Measurements from ENCODE around the gene PRSS22.

Gene PRSS22

DNA sequence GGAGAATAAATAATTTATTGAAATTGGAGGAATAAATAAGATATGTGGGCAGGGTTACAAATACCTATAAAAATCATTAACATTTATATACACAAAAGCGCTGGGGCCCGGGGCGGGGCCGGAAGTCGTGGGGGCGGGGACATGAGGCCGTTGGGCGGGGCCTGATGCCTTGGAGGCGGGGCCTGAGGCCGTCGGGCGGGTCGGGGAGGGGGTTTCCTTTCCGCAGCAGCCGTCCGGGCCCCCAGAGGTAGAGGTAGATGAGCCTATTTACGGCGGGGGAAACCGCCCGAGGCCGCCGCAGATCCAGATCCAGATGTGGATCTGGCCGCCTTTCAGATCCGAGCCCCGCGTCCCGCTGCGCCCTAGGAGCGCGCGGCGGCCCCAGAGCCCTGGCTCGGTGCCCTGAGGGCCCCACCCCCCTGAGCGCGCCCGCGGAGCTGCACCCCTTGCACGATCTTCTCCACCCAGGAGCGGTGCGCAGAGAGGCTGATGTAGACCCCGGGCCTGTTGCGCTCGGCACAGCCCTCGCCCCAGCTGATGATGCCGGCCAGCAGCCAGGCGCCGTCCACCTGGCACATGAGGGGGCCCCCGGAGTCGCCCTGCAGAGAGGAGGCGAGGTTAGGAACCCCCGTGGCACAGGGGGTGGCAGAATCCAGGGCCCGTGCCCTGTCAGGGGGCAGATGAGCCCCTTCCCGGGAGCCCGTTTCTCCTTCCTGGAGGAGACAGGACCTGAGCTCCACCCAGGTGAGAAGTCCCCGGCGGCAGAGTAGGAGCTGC, 5.1 kb downstream of the PRSS22 start:
- DNase-seq (ENCODE audit: low read depth) = no peak

DNA sequence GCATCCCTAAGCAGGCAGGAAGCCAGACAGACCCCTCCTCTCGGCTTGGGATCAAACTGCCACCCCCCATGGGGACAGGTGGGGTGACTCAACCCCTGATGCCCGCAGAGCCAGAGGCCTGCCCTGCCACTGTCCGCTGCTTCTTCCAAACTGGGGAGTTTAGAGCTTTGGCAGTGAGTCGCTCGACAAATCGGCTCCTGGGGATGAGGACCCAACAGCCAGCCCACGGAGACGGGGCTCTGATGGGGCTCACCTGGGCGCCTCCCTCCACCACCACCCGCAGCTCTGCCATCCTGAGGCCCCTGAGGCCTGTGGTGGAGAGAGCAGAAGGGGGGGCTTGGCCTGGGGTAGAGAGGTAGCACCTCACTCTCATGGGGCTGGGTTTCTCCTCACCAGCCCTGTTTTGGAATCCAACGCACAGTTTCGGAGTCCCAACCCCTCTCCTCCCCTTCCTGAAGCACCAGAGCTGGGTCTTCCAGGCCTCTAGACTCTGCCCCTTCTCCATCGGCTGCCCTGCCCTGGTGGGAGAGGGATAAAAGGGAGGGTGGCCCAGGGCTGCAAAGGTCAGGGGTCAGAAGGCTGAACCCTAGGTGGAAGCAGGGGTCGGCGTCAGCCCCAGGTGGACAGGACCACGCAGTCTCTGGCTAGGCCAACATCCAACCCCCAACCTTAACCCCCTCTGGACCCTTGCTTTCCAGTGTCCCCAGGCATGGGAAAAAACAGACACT, 5.8 kb downstream of the PRSS22 start:
- no peak for DNase-seq (ENCODE audit: low read depth)

DNA sequence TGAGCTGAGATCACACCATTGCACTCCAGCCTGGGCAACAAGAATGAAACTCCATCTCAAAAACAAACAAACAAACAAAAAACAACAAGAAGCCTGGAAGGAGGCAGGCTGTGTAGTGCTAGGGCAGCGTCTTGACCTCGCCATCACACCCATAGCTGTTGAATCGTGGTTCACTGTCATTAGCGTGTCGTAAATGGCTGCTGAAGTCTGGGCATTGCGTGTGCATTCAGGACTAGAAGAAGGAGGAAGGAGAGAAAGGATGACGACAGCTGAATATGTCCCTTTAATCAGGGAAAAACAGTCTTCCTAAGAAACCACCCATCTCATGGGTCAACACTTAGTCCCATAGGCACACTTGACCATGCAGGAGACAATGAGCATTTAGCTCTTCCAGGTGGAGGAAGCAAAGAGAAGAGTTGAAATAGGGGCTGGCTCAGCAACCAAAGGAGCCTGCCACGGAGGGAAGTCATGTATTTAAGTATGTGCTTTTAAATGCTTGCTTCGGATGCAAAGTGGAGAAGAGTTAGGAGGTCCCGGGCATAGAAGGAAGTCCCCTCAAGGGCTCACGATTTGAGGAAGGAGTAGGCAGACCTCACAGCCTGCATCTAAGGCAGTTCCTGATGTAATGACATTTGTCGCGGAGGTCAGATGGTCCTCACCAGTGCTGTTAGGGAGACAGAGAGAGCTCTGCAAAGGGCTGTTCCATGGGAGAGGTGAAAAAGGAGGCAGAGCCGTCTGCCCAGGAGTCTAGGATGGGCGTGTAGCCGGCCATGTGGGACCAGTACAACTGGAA, 8.8 kb downstream of the PRSS22 start:
- DNase-seq (ENCODE audit: low read depth) = no peak

DNA sequence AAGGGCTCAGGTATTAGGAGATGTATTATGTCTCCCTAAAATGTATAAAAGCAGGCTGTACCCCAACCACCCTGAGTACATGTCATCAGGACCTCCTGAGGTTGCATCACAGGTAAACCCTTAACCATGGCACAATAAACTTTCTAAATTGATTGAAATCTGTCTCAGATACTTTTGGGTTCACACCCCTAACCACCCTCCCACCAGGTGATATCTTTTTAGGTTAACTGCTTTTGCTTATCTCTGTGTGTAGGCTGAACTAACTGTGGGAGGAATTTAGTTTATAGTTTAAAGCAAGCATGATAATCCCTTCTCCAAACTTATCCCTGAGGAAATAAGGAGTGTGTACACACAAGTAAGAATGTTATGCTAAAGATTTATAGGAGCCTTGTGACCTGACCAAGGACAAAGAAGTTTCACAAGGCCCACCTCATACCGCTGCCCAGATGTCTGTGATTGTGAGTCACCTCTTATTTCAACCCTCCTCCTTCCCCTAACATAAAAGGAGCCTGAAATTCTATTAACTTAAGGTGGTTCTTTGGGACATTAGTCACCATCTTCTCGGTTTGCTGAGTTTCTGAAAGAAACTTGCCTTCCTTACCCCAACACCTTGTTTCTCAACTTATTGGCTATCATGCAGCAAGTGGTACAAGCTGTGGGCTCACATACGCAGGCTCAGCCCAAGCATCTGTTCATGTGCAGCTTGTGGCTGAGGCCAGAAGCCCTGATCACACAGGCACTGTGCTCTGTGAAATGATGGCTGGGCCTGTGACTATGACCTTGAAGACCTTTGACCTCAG, 11.3 kb downstream of the PRSS22 start:
- DNase-seq (ENCODE audit: low read depth) = no peak

DNA sequence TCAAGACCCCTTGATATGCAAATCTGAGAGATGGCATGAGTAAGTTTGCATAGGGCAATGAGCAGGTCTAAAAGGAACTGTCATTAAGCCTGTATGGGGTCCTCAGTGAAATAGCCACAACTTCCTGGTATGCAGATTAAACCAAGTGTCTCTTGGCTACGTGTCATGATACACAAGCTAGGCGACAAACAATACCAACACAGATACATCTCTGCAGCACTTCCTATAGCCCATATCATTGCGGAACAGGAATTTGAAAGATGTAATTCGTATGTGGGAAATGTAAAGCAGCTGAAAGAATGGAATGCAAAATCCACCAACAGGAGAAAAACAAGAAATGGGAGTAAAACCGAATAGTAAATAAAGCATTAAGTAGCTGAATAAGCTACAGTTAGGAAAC, 12.9 kb downstream of the PRSS22 start:
- no peak for DNase-seq (ENCODE audit: low read depth)

DNA sequence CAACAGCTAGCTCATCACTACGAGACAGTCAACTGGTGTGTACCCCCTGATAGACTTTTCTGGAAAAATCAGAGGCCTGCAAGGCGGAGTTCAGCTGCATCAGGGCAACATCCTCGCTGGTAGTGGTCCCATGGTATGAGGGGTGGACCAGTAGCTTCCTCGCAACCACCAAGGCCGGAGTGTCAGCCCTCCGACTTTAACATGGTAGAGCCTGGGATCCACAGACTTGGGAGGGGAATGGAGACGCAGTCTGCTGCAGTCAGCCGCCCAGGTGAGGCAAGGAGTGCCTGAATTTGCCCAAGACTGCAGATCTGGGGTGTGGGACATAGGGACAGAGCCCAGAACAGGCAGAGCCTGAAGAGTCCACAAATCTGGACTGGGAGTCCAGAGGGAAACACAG, 14.4 kb downstream of the PRSS22 start:
- no peak for DNase-seq (ENCODE audit: low read depth)

DNA sequence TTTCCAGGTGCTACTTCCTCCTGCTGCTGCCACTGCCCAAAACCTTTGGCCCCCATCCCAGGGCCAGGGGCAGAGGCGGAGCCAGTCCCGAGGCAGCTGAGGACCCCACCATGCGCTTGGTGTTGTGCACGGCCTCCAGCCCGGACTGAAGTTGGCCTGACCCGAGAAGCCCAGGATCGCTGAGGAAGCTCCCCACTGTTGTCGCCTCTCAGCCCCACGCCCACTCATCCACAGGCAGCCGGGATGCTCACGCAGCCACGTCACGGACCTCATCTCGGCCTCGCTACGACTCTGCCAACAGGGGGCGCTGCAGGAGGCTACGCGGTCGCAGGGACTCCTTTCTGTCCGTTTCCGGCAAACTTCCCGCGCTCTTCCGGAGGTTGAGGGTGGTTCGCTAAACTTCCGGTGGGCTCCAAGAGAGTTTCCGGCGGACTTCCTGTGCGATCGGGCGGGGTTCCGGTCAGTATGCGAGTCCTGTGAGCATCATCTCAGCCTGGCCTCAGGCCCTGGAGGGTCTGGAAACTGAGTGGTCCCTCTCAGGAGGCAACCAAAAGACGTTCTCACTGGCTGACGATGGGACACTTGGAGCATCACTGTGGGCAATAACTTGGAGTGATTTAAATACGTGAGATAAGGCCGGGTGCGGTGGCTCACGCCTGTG, 15.5 kb downstream of the PRSS22 start:
- DNase-seq (ENCODE audit: low read depth) = peak; percentile 69

DNA sequence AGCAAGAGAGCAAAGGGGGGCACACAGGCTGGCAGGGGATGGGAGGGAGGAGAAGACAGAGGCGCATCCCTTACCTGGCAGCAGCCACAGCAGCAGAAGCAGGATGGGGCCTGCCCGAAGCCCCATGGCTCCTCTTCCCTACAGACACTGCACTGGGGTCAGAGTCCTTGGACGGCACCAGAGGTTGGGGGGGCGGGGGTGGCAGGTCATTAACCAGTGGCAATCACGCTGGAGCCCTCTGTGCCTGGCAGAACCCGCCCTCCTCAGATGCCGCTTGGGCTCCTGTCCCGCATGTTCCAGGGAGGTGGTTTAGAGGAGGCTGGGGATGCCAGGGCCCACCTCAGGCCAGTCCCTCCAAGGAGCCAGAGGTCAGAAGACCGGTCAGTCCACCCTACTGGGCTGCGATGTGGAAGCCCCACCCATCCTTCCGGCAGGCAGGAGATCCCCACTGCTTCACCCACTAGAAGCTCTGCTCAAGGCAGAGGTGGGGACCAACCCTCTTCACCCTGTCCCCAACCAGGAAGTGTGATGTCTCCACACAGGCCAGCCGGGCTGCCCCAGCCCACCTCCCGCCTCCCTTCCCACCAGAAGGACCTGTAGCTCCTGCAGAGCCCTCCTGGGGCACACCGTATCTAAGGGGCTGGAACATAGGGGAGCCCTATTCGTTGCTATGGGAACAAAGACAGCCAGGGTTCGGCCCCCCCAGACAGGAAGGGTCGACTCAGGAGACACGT, 16.2 kb downstream of the PRSS22 start:
- DNase-seq (ENCODE audit: low read depth) = peak; percentile 18

DNA sequence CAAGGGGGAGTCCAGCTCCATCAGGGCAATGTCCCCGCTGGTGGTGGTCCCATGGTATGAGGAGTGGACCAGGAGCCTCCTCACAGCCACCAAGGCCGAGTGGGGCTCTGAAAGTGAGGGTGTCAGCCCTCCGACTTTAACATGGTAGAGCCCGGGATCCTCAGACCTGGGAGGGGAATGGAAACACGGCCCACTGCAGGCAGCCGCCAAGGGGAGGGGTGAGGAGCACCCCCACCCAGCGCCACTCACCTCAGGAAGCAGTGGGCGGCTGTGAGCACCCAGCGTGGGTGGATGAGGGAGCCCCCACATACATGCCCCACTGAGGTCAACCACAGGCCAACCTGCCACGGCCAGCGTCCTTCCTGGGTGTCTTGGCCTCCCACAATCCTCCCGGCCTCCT, 17.1 kb downstream of the PRSS22 start:
- no peak for DNase-seq (ENCODE audit: low read depth)

DNA sequence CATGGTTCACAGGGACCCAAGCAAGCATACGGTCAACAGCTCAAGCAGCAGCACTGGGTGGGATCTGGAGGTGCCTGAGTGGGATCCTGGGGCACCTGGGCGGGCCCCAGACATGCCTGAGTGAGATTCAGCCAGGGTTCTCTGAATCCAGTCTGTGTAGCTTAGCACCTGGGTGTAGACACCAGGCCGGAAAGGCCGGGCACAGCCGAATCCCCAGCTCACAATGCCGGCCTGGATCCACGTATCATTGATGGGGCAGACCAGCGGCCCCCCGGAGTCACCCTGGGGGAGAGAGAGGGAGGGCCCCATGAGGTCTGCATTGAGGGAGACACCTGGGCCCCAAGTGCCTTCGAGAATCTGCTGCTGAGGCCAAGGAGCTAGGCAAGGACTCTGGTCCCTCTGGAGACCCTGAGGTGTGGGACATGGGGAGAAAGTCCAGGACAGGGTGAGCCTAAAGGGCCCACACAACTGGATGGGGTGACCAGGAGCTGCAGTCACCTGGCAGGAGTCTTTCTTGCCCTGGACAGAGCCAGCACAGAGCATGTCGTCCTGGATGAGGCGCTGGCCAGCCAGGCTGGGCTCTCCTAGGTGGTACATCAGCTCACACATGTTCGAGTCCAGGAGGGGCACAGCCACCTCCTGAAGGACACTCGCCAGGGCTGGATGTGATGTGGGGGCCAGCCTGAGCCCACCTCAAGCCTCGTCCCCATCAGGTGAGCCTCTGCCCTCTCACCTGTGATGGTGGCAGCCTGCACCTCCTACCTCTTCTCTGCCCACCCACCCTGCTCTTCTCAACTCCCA, 18.1 kb downstream of the PRSS22 start:
- no peak for DNase-seq (ENCODE audit: low read depth)

DNA sequence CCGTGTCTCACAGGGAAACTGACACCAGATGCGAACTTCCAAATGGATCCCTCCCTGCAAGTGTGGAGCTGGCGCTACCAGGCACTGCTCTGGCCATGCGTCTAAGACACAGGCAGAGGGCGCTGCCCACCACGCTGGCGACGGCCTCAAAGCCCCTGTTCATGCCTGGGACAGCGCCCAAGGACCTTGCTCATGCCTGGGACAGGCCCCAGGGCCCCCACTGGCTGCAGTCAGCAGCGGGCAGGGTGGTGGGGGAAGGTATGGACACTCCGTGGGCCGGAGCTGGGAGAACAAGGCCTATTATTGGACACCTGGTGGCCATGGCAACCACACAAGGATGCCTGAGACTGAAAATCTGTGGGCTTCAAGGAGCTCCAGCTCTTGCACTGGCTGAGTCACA, 19.0 kb downstream of the PRSS22 start:
- peak; percentile 47 for DNase-seq (ENCODE audit: low read depth)

DNA sequence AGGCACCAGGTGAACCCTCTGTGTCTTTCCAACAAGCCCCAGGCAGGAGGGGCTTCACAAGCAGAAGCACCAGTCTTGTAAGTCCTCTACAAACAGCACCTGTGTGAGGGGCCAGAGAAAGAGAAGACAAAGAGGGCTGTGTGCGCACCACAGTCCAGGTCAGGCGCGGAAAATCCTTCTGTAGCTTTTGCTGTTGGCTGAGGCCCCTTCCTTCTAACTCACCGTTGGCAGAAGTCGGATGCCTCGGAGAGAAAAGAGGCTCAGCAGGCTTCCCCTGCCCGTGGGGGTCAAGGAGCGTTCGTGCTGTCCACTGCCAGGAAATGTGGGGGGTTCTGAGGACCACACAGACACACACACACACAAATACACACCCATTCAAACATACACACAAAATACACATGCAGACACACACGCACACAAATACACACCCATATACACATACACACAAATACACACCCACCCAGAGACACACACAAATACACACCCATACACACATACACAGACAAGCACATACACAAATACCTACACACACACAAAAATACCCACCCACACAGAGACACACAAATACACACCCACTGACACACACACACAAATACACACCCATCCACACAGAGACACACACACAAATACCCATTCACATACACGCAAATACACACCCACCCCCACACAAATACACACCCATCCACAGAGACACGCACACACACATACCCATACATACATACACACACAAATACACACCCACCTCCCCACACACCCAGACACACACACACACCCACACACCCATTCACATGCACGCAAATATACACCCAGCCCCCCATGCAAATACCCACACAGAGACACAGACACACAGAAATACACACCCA, 21.1 kb downstream of the PRSS22 start:
- DNase-seq (ENCODE audit: low read depth) = no peak

DNA sequence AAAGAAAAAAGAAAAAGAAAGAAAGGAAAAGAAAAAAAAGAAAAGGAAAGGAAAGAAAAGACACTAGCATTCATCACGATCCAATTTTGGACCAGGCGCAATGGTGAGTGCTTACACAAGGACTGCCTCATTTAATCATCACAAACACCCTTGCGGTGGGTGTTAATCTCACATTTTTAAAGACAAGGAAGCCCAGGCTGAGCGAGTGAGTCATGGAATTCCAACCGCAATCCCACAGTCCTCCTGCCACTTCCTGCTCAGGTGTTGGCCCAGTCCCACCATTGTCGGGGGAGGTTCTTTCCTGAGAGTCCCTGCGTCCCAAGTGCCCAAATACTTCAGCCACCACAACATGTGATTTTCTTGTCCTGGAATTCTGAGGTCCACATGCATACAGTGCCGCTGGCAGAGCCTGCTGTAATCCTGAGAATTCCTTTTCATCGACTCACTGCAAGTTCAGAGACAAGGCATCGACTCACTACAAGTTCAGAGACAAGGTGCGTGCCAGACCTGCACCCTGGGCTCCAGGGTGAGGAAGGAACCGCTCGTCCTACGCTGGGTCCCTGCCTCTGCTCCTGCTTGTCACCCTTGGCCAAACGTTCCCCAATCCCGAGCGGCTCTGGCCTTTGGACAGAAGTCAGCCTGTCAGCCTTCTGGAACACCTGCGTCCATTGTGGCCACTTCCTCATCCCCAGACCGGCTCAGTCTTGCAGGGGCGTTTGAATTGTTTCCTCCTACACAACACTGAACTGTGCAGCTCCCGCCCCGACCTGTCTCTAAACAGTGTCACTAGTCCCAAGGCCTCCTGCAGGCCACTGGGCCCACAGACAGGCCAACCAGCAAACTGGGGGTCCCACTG, 22.1 kb downstream of the PRSS22 start:
- no peak for DNase-seq (ENCODE audit: low read depth)

DNA sequence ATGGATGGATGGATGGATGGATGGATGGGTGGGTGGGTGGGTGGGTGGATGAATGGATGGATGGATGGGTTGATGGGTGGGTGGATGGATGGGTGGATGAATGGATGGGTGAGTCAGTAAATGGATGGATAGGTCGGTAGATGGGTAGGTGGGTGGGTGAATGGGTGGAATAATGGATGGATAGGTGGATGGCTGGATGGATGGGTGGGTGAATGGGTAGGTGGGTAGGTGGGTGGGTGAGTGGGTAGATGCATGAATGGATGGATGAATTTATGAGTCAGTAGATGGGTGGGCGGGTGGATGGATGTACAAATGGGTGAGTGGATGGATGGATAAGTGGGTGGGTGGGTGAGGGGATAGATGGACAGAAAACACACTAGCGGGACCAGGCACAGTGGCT, 23.0 kb downstream of the PRSS22 start:
- DNase-seq (ENCODE audit: low read depth) = no peak

DNA sequence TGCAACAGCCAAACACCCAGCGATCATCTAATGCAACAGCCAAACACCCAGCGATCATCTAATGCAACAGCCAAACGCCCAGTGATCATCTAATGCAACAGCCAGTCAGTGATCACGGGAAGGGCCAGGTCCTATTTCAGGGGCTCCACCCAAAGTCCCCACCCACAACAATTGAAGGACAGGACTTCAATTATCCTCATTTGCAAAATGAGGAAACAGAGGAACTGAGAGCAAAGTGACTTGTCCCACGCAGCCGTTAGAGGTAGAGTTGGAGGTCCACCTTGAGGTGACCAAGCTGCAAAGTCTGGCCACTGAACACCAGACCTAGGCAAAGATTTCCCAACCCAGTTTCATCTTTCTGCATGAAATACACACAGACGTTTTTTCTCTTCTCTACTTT, 24.2 kb downstream of the PRSS22 start:
- DNase-seq (ENCODE audit: low read depth) = no peak

DNA sequence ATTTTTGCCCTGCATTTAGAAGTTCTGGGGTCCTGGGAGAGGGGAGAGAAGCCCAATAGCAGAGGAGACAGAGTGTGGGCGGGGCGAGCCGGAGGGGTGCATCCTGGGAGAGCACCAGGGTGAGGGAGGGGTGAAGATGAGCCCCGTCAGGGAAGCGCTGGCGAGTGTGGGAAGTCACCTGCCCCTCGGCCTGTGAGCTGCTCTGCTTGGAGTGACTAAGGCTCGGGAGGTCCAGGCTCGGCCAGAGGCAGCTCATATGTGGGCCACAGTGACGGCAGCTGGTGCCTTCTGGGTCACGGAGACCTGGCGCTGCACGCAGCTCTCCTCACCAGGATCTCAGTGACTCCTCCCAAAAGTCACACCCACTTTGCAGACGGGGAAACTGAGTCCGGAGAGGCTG, 26.8 kb downstream of the PRSS22 start:
- no peak for DNase-seq (ENCODE audit: low read depth)

DNA sequence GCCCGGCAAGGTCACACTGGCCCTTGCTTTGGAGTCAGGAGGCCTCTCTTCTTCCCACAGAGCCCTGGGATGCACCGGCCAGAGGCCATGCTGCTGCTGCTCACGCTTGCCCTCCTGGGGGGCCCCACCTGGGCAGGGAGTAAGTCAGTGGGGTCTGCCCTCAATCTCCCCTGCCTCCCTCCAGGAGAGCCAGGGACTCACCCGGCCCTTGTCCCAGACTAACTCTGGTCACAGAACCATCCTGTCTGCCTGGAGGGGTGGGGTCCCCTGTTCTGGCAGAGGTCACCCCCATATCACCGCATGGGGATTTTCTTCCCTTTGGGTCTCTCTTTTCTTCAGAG, 27.6 kb downstream of the PRSS22 start:
- DNase-seq (ENCODE audit: low read depth) = no peak
